Measurements from ENCODE around the gene CDH4. TPM values are rescaled to one million over a fixed set of nuclear protein-coding genes. Genes with fewer than 3 reads are reported as not detected.

CDH4 gene
- total and polyA plus RNA-seq, 4 donors = 0.06 to 0.10 TPM; not detected in 2

DNA sequence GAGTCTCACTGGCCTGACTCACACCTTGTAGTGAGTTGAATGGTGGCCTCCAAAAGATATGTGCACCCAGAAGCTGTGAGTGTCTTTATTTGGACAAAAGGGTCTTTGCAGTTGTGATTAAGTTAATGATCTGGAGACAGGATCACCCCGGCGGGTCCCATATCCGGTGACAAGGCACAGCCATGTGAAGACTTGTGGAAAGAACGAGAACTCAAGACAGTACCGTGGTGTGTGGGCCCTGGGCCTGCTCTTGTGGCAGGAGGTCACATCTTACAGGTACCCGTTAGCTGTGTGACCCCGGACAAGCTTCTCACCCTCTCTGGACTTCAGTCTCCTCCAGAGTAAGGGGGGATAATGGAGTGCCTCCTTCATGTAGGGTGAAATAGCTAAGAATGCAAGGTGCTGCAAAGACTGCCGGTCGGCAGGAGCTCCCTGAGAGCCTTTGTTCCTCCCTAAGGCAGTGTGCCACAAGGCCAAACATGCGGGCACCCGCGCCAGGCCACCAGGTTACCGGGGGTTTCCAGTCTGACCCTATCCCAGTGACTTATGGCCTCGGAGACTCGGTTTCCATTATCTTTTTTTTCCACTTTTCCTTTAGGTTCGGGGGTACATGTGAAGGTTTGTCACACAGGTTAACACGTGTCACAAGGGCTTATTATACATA lies 39.2 kb downstream of the CDH4 start:
- WGBS, 2 donors = 91 to 93% methylated on average over 17 of the region's 17 CpGs
- no peak for ATAC-seq (ENCODE audit: low FRiP score)

DNA sequence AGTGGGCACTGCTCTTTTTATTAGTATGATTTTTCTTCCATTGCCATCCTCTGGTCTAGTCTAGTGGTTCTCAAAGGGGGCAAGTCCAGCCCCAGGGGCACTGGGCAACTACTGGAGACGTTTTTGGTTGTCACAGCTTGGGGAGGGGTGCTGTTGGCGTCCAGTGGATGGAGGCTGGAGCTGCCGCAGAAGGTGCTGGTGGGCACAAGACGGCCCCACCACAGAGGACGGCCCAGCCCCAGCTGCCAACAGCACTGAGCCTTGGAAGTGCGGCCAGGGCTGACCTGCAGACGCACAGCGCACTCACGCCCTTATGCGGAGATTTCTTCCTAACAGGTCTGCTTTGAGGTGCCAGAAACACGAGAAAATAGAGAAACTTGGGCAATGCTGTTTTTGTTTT lies 40.3 kb downstream of the CDH4 start:
- 74 to 82% methylated on average over 11 of the region's 11 CpGs for WGBS, 2 donors
- Histone ChIP-seq H3K27me3 (ENCODE audit: control insufficient read depth in 1 of 2, insufficient read depth in 2 of 2, low read length in 1 of 2) (no peaks in the 10 kb centered on the region), H3K4me1 (ENCODE audit: control insufficient read depth in 1 of 2, insufficient read depth in 2 of 2, low read length in 2 of 2) (no peaks in the 10 kb centered on the region), H3K4me3 (ENCODE audit: low read length in 2 of 2) (no peak overlapping the region), H3K36me3 (ENCODE audit: control insufficient read depth in 1 of 2, insufficient read depth in 2 of 2, low read length in 1 of 2) (no peaks in the 10 kb centered on the region), H3K27ac (ENCODE audit: low read depth in 1 of 2, low read length in 2 of 2) (no peak overlapping the region), H3K9me3 (ENCODE audit: control insufficient read depth, low read length) (no peaks in the 10 kb centered on the region)
- DNase-seq (no peak), ATAC-seq (ENCODE audit: low FRiP score) (no peak)
- intact Hi-C loops (cut with DNase I) = no loop called here

More for the DNA sequence above, 39.2 kb downstream of the CDH4 start:
- Histone ChIP-seq H3K27me3 (ENCODE audit: control insufficient read depth in 1 of 2, insufficient read depth in 2 of 2, low read length in 1 of 2) (no peaks in the 10 kb centered on the region), H3K36me3 (ENCODE audit: control insufficient read depth in 1 of 2, insufficient read depth in 2 of 2, low read length in 1 of 2) (no peaks in the 10 kb centered on the region), H3K27ac (ENCODE audit: low read depth in 1 of 2, low read length in 2 of 2) (no peak overlapping the region), H3K4me1 (ENCODE audit: control insufficient read depth in 1 of 2, insufficient read depth in 2 of 2, low read length in 2 of 2) (no peaks in the 10 kb centered on the region), H3K9me3 (ENCODE audit: control insufficient read depth, low read length) (no peaks in the 10 kb centered on the region), H3K4me3 (ENCODE audit: low read length in 2 of 2) (no peak overlapping the region)
- DNase-seq = no peak
- intact Hi-C loops (cut with DNase I) = no loop called here

DNA sequence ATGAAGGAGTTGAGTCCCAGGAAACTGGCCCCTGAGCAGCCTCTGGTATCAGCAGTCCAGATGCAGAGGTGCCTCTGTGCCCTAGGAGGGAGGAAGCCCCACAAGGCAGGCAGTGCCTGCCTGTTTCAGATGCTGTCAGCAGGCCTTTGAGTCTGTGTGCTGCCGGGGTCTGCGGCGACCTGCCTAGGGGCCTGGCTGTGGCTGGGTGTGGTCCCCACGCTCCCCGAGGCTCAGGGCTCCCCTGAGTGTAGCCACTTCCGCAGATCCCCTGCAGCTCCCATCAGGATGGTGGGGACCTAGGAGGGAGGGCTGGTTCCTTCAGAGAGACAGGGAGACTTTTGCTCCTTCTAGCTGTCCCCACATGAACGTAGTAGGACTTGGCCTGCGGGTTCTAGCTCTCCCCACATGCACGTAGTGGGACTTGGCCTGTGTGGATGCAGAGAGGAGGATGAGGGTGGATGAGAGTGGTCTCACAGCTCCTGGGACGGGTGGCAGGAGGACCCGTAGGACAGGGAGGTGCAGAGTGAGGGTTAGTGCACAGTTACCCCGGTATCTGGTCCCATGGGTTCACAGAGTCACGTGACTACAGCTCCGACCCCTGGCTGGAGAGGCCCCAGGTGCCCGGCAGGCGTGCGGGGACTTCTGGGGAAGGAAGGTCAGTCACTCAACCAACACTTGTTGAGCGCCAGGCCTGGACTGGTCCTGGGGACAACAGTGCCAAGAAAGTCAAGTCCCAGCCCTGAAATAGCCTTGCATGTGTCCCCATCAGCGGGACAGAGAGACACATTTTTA lies 41.0 kb downstream of the CDH4 start:
- H3K27ac ChIP-seq (ENCODE audit: low read depth in 1 of 2, low read length in 2 of 2) = no peak overlapping the region
- intact Hi-C loops (cut with DNase I) = no loop called here
- no peaks in the 10 kb centered on the region for H3K9me3 ChIP-seq (ENCODE audit: control insufficient read depth, low read length)
- H3K27me3 ChIP-seq (ENCODE audit: control insufficient read depth in 1 of 2, insufficient read depth in 2 of 2, low read length in 1 of 2) = no peaks in the 10 kb centered on the region
- no peak overlapping the region for H3K4me3 ChIP-seq (ENCODE audit: low read length in 2 of 2)
- no peak for ATAC-seq (ENCODE audit: low FRiP score)
- DNase-seq = no peak
- H3K36me3 ChIP-seq (ENCODE audit: control insufficient read depth in 1 of 2, insufficient read depth in 2 of 2, low read length in 1 of 2) = no peaks in the 10 kb centered on the region
- no peaks in the 10 kb centered on the region for H3K4me1 ChIP-seq (ENCODE audit: control insufficient read depth in 1 of 2, insufficient read depth in 2 of 2, low read length in 2 of 2)
- WGBS, 2 donors = 75 to 78% methylated on average over 18 to 19 of the region's 19 CpGs

DNA sequence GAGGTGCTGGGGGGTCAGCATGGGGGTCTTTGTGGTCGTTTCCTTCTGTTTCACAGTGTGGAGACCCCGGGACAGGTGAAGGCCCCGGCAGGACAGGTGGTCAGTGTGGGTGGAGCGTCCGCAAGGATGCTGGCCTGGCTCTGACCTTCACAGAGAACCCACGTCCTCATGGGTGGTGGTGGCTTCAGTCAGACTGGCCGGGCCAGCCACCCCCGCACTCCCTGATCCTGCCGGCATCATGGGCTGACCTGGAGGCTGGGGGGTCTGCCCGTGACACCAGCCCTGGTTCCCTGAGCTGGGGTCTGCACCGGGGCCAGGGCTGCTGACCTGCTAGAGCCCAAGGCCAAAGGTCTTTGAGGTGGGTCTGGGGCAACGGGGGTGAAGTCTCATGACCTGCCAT lies 41.9 kb downstream of the CDH4 start:
- intact Hi-C loops (cut with DNase I) = no loop called here
- ATAC-seq (ENCODE audit: low FRiP score) (no peak), DNase-seq (no peak)
- H3K9me3 ChIP-seq (ENCODE audit: control insufficient read depth, low read length) = no peaks in the 10 kb centered on the region
- no peak overlapping the region for H3K27ac ChIP-seq (ENCODE audit: low read depth in 1 of 2, low read length in 2 of 2)
- no peaks in the 10 kb centered on the region for H3K27me3 ChIP-seq (ENCODE audit: control insufficient read depth in 1 of 2, insufficient read depth in 2 of 2, low read length in 1 of 2)
- WGBS, 2 donors = 78 to 79% methylated on average over 12 of the region's 12 CpGs
- no peak overlapping the region for H3K4me3 ChIP-seq (ENCODE audit: low read length in 2 of 2)
- no peaks in the 10 kb centered on the region for H3K36me3 ChIP-seq (ENCODE audit: control insufficient read depth in 1 of 2, insufficient read depth in 2 of 2, low read length in 1 of 2)
- no peaks in the 10 kb centered on the region for H3K4me1 ChIP-seq (ENCODE audit: control insufficient read depth in 1 of 2, insufficient read depth in 2 of 2, low read length in 2 of 2)

DNA sequence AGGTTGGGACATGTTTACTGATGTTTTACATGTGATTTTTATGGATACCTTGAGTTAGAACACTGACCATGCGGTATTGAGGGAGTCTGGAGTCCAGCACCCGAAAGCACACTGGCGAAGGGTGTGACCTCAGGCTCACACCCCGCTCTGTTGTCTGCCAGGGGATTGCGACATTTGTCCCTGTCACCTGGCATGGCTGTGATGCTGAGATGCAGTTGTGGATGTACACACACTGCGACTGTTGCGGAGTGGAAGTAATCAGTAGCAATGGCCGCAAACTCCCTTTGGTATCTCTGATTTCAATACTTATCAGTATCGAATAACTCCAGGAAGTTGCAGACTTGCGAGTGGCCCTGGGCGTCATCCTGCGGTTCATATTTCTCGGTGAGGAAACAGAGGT lies 43.2 kb downstream of the CDH4 start:
- H3K4me1 ChIP-seq (ENCODE audit: control insufficient read depth in 1 of 2, insufficient read depth in 2 of 2, low read length in 2 of 2) = no peaks in the 10 kb centered on the region
- WGBS, 2 donors = 82 to 85% methylated on average over 13 of the region's 13 CpGs
- no peak overlapping the region for H3K27ac ChIP-seq (ENCODE audit: low read depth in 1 of 2, low read length in 2 of 2)
- no peak overlapping the region for H3K4me3 ChIP-seq (ENCODE audit: low read length in 2 of 2)
- no peaks in the 10 kb centered on the region for H3K27me3 ChIP-seq (ENCODE audit: control insufficient read depth in 1 of 2, insufficient read depth in 2 of 2, low read length in 1 of 2)
- intact Hi-C loops (cut with DNase I) = no loop called here
- DNase-seq = no peak
- no peaks in the 10 kb centered on the region for H3K9me3 ChIP-seq (ENCODE audit: control insufficient read depth, low read length)
- H3K36me3 ChIP-seq (ENCODE audit: control insufficient read depth in 1 of 2, insufficient read depth in 2 of 2, low read length in 1 of 2) = no peaks in the 10 kb centered on the region
- no peak for ATAC-seq (ENCODE audit: low FRiP score)

DNA sequence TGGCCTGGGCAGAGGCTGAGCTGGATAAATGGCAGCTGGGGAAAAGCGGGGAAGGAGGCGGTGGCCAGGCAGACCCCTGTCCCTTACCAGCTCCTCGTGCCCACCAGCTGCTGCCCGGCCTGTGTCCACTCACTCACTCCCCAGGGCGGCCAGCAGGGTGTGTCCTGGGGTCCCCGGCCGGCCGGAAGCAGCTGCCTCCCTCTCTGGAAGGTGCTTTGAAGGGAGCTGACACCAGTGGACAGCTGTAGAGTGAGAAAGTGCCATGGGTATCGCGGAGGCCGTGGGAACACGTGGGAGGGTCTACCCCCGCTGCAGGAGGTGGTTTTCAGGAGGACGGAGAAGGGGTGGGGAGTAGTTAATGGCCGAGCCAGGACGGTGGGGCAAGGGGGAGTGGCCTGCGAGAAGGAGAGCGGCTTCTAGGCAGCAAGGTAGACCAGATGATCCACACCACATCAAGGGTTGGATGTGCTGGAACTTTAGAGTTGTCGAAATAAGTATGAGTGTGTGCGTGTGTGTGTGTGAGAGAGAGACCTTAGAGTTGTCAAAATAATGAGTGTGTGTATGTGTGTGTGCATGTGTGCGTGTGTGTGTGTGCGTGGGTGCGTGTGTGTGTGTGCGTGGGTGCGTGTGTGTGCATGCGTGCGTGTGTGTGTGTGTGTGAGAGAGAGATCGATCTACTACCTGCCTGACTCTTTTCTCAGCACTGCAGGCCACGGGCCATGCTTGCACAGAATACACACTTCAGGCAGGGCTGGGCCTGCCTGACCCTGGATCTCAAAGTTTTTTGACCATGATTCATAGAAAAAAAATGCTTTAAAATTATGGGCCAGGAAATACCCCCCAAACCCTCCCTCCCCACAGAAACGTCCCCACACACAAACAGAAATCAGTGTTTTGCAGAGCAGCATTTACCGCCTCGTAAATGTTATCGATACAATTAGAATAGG lies 43.9 kb downstream of the CDH4 start:
- no peaks in the 10 kb centered on the region for H3K27me3 ChIP-seq (ENCODE audit: control insufficient read depth in 1 of 2, insufficient read depth in 2 of 2, low read length in 1 of 2)
- H3K27ac ChIP-seq (ENCODE audit: low read depth in 1 of 2, low read length in 2 of 2) = no peak overlapping the region
- no peak for ATAC-seq (ENCODE audit: low FRiP score)
- H3K4me1 ChIP-seq (ENCODE audit: control insufficient read depth in 1 of 2, insufficient read depth in 2 of 2, low read length in 2 of 2) = no peaks in the 10 kb centered on the region
- H3K4me3 ChIP-seq (ENCODE audit: low read length in 2 of 2) = no peak overlapping the region
- no peaks in the 10 kb centered on the region for H3K36me3 ChIP-seq (ENCODE audit: control insufficient read depth in 1 of 2, insufficient read depth in 2 of 2, low read length in 1 of 2)
- intact Hi-C loops (cut with DNase I) = no loop called here
- DNase-seq = no peak
- 58 to 62% methylated on average over 30 to 33 of the region's 33 CpGs for WGBS, 2 donors
- no peaks in the 10 kb centered on the region for H3K9me3 ChIP-seq (ENCODE audit: control insufficient read depth, low read length)

DNA sequence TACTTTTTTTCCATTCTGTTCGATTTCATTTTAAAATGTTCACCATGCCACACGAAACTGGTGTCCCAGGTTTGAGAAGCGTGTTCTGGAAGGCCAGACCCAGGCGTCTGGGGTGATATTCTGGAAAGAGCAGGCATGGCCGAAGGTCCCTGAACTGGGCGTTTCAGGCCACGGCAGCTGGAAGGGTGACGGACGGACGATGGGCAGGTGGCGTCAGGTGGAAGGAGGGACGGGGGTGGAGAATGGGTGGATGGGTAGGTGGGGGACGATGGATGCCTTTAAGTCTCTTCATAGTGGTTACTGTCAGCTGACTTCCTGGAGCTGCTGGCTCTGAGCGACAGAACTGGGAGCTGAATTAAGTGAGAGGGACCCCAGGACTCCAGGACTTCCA lies 44.6 kb downstream of the CDH4 start:
- DNase-seq (no peak), ATAC-seq (ENCODE audit: low FRiP score) (no peak)
- Histone ChIP-seq H3K36me3 (ENCODE audit: control insufficient read depth in 1 of 2, insufficient read depth in 2 of 2, low read length in 1 of 2) (no peaks in the 10 kb centered on the region), H3K9me3 (ENCODE audit: control insufficient read depth, low read length) (no peaks in the 10 kb centered on the region), H3K4me3 (ENCODE audit: low read length in 2 of 2) (no peak overlapping the region), H3K4me1 (ENCODE audit: control insufficient read depth in 1 of 2, insufficient read depth in 2 of 2, low read length in 2 of 2) (no peaks in the 10 kb centered on the region), H3K27me3 (ENCODE audit: control insufficient read depth in 1 of 2, insufficient read depth in 2 of 2, low read length in 1 of 2) (no peaks in the 10 kb centered on the region), H3K27ac (ENCODE audit: low read depth in 1 of 2, low read length in 2 of 2) (no peak overlapping the region)
- 81 to 83% methylated on average over 14 of the region's 14 CpGs for WGBS, 2 donors
- intact Hi-C loops (cut with DNase I) = no loop called here

DNA sequence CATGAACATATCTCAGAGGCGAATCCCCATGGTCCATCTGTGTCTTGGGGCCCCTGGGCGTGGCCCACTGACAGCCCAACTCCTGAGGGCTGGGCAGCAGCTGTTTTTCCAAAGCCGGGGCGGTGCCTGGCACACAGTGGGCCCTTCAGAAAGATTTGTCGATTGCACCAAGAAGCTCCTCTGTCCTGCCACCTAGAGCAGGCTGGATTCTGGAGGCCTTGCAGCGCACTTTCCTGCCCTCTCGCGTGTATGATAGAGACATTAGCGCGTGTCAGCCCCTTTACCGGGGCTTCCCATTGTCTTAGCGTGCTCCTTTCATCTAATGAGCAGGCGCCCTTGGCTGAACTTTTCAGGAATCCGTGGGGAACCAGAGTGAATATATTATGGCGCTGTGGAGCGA lies 45.4 kb downstream of the CDH4 start:
- Histone ChIP-seq H3K4me1 (ENCODE audit: control insufficient read depth in 1 of 2, insufficient read depth in 2 of 2, low read length in 2 of 2) (no peaks in the 10 kb centered on the region), H3K9me3 (ENCODE audit: control insufficient read depth, low read length) (no peaks in the 10 kb centered on the region), H3K36me3 (ENCODE audit: control insufficient read depth in 1 of 2, insufficient read depth in 2 of 2, low read length in 1 of 2) (no peaks in the 10 kb centered on the region), H3K27ac (ENCODE audit: low read depth in 1 of 2, low read length in 2 of 2) (no peak overlapping the region), H3K4me3 (ENCODE audit: low read length in 2 of 2) (no peak overlapping the region), H3K27me3 (ENCODE audit: control insufficient read depth in 1 of 2, insufficient read depth in 2 of 2, low read length in 1 of 2) (no peaks in the 10 kb centered on the region)
- no peak for DNase-seq
- no peak for ATAC-seq (ENCODE audit: low FRiP score)
- intact Hi-C loops (cut with DNase I) = no loop called here
- 93 to 94% methylated on average over 16 of the region's 16 CpGs for WGBS, 2 donors
